HG03342 (cell line): Measurements from ENCODE around the gene EXOC4.
"Not testable (repeated sequence)": the region's sequence is repeated elsewhere in the genome, so short reads cannot be mapped to it uniquely, and the experiment has no call there.

Experiments
- ATAC-seq: cut with Tn5 transposase; IDR thresholded peaks from one replicate; pipeline ENCODE4 v1.9.1; 2021; ENCODE audit warnings: mild to moderate bottlenecking, moderate library complexity; ENCODE audit not compliant: unreplicated experiment

EXOC4 gene

GRCh38 chr7:133950855-133951254, 698.0 kb downstream of the EXOC4 start:
- ATAC-seq: no peak

DNA sequence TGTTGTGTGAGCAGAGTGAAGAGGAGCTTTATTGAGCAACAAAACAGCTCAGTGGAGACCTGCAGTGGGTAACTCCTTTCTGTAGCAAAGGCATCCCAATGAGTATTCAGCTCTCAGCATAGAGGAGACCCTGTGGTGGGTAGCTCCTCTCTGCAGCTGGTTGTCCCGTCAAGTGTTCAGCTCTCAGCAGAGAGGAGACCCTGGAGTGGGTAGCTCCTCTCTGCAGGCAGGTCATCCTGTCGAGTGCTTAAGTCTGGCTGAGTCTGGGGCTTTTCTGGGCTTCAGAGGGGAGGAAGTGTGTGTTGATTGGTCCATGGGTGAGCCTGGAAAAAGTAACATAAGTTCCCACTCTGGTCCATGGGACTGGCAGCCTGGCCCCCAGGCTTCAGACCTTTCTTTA, 702.3 kb downstream of the EXOC4 start:
- no peak for ATAC-seq

DNA sequence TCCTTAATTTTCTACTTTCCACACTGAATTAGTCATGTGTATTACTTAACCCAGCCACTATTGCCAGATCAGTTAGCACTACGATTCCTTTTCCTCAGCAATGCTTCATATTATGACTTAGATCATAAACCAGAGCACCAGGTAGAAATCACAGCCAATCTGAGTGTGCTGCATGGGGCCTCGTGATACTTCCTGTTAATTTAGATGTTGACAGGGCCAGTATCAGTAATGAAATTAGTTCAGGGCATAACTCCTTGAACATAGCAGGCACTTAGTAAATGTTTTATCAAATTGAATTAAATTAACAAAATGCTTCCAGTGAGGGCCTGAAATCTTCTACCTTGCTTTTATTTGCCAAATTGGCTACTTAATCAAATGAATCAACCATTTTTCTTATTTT, 705.0 kb downstream of the EXOC4 start:
- no peak for ATAC-seq

- ATAC-seq: no peak
Measured at GRCh38 chr7:133958822-133959221, 705.9 kb downstream of the EXOC4 start.

- no peak for ATAC-seq
Measured at GRCh38 chr7:133959505-133959904, 706.6 kb downstream of the EXOC4 start.

DNA sequence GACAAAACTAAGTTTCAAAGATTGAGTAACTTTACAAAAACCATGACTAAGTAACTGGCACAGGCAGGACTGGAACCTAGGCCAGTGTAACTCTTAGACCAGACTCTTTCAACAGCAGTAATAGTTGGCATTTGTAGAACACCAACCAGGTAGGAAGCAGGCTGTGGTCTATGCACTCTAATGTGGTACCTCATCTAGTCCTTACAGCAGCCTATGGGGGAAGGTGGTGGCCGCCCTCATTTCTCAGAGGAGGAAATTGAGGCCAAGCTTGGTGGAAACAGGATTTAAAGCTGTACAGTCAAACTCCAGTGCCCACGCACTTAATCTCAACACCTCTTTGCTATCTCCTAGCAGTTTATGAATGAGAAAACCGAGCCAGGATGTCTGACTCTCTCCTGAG, 708.8 kb downstream of the EXOC4 start:
- no peak for ATAC-seq

DNA sequence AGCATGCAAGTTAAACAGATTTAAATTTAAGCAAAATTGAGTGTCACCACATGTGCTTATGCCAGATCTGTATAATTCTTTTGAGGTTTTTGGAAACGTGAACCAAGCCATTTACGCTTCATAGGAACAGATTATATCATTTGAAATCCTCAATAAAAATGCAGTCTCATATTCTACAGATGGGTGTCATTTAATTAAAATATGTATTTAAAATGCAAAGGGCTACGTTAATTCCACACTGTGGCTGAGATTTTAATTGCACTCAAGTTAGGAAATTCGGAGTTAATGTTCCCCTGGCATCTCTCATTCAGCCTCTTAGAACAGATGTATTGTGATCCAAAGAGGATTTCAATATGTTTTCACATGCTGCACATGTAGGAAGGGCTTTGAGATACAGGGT, 709.8 kb downstream of the EXOC4 start:
- ATAC-seq: no peak

DNA sequence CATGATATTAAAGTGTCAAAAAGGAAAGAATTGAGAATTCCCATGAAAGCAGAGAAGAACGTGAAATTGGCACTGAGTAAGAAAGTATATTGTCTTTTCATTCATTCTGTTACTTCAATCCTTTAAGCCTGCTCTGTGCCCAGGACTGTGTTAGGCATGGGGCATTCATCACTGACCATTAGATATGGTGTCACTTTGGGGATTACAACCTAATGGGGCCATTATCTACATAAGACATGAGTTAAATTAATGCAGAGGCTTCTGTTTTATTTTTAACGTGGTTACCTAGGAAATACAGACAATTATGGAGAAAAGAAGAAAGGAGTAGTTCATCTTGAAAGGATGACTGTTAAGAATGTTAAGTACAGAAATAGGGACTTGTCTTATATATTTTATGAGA, 710.8 kb downstream of the EXOC4 start:
- ATAC-seq: no peak

DNA sequence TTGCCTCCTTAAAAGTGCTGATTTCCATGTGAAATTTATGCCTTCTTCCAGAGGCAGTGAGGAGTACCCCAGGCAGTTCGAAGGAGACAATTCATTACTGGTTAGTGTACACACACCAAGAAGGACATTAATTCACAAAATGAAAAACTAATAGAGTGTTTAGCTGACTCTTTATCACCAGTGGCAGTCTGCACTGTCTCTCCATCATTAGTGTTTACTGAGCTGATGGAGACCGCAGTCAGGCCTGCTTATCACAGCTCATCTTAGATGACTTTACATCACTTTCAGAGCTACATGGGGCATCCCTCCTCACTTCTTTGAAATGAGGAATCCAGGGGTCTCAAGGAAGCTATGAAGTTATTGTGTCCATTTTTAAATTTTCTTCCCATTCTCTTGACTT, 718.7 kb downstream of the EXOC4 start:
- no peak for ATAC-seq

GRCh38 chr7:133973710-133974109, 720.8 kb downstream of the EXOC4 start:
- ATAC-seq: no peak

DNA sequence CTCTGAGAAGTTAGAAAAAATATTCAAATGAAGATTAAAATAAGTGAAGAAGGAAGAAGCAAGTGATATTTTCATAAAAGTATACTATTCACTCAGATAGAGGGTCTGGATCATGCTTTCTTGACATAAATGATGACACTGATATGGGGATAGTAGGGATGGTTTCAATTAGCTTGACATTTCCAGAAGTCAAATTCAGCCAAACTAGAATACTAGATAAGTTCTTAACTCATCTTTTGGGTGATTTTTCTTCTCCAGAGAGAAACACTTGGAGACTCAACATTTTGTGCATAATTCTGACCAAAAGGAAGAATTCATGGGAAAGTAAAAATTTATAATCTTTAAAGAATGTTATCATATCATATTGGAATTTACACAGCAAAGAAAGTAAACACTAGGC, 722.3 kb downstream of the EXOC4 start:
- no peak for ATAC-seq

GRCh38 chr7:133976140-133976539, 723.3 kb downstream of the EXOC4 start:
- no peak for ATAC-seq

DNA sequence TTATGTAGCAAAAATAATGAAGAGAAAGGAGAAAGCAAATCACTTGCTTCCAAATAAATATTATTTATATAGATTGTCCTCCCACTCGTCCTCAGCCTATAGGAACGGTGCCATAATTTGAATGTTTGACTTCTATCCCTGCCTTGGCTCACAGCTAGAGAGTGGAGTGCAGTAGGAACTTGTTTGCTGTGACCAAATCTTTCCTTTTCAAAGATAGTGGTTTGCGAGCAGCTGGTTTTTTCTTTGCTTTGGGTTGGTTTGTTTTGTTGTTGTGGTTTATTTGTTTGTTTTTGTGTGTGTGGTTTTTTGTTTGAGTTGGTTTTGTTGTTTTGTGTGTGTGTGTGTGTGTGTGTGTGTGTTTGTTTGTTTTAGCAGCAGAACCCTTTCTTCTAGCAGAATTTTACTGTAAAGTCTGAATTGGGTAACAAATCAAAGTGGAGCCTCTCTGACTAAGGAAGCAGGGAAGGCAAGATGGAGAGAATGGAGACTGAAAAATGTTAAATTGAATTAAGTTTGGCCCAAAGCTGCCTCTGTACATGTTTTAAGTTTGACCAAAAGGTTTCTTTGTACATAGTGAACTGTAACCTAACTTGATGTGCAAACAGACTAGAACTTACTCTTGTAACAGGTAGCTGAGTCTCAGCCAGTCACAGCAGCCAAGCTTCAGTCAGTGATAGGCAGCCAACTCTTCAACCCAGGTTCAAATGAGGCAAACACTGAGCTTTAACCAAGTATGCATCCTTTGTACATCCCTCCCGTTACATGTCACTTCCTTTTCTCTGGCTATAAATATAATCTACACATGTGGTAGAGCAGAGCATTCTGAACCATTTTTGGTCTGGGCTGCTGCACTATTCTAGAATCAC, 724.8 kb downstream of the EXOC4 start:
- no peak for ATAC-seq

GRCh38 chr7:133978502-133979295, 725.8 kb downstream of the EXOC4 start:
- no peak for ATAC-seq

DNA sequence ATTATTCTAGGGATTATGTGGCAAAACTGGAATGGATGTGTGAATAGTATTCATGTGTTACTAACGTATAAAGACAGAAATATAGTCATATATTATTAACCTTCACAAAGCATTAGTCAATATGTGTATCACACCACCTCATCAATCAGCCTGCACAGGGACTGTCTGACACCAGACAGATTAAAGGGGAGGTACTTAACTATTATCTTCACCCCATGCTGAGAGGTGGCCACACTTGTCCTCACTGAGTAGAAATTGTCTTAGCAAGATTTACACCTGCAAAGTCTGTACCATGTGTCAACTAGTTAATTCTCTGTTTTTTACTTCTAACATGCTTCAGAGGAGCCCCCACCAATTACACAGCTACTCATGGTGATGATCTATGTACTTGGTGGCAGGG, 727.9 kb downstream of the EXOC4 start:
- ATAC-seq: no peak

DNA sequence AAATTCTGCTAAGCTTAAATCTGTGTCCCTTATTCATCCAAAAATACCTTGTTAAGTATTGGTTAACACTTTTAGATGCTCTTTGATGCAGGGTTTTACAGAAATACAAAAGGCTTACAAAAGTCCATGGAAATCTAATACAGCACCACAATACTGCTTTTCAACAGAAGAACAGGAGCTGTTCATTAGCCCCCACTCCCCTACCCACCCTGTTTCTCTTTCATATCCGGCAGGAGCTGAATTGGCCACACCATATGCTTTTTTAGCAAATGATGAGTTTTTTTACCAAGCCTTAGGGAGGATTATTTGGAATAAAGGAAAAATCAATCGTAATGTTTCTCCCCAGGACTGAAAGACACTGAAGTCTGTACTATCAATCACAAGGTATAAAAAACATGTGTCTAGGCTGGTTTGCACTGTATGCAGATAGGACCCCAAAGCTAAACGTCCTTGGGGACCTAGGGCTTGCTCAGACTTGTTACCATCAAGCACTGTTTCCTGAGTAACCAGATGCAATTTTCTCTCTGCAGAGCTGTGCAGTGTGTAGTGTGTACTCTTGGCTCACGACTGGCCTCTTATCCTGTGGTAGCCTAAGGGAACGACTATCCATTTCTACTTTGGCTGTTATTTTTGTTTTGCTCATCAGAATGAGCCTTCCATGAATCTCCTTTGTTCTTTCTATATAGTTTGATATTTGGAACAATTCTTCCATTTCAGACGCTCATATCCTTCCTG, 731.0 kb downstream of the EXOC4 start:
- ATAC-seq: no peak

DNA sequence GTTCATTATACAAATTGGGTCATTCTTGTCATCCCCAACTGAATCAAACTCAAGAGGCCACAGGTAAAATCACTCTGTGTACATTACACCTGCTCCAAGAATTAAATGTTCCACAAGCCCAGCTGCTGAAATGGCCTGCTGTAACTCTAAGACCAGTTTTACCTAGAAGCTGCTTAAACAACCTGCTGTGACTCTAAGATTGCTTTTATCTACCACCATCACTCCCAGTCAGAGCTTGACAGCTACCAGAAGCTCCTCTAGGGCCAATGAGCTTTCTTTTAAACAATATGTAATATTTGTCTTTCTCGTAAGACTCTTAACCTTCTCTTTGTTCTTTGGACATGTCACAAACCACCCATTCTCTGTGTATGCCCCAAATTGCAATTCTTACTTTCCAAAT, 732.4 kb downstream of the EXOC4 start:
- ATAC-seq: no peak

GRCh38 chr7:133987582-133987981, 734.7 kb downstream of the EXOC4 start:
- no peak for ATAC-seq

GRCh38 chr7:133993547-133993946, 740.7 kb downstream of the EXOC4 start:
- ATAC-seq: no peak

DNA sequence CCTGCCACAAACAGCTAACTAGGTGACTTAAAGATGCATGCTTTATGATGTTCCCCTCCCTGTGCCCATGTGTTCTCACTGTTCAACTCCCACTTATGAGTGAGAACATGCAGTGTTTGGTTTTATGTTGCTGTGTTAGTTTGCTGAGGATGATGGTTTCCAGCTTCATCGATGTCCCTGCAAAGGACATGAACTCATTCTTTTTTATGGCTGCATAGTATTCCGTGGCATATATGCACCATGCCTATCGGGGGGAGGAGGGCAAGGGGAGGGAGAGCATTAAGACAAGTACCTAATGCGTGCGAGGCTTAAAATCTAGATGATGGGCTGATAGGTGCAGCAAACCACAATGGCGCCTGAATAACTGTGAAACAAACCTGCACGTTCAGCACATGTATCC, 741.2 kb downstream of the EXOC4 start:
- not testable (repeated sequence) for ATAC-seq

- no peak for ATAC-seq
Measured at GRCh38 chr7:133997463-133997862, 744.6 kb downstream of the EXOC4 start.

GRCh38 chr7:133999178-133999577, 746.3 kb downstream of the EXOC4 start:
- ATAC-seq: no peak
